HFFc6 (cell line): Measurements from ENCODE around the gene CAST. TPM values are rescaled to one million over a fixed set of nuclear protein-coding genes. Genes with fewer than 3 reads are reported as not detected.
A peak's percentile ranks its signal among the peaks of the same experiment; 100 is the strongest.

Experiments
- DNase-seq: peaks from one replicate; pipeline ENCODE4 v3.0.0-alpha.2; 2018
- H3K27ac Mint-ChIP-seq: 2 replicates; pipeline ENCODE4 v1.8.0; 2020; ENCODE audit warnings: mild to moderate bottlenecking, mixed read lengths
- H3K27me3 Mint-ChIP-seq: 2 replicates; pipeline ENCODE4 v1.8.0; 2021; ENCODE audit warnings: mild to moderate bottlenecking, moderate library complexity, mixed read lengths; ENCODE audit not compliant: insufficient read depth
- H3K36me3 Mint-ChIP-seq: 2 replicates; pipeline ENCODE4 v1.8.0; 2021; ENCODE audit warnings: low read depth, mixed read lengths
- H3K4me1 Mint-ChIP-seq: 2 replicates; pipeline ENCODE4 v1.8.0; 2020; ENCODE audit warnings: low read depth, mixed read lengths
- H3K4me3 Mint-ChIP-seq: 2 replicates; pipeline ENCODE4 v1.8.0; 2020; ENCODE audit warnings: mild to moderate bottlenecking, moderate library complexity, mixed read lengths
- H3K9me3 Mint-ChIP-seq: 2 replicates; pipeline ENCODE4 v1.8.0; 2020; ENCODE audit warnings: mild to moderate bottlenecking, mixed read lengths
- total RNA-seq, 6 experiments: library from RNA; stranded (reverse); fragmentation: NEBNext Ultra II Directional; extraction: Animal tissue kit (Norgen Biotek cat#: 25700); gene quantifications; 2 replicates in 1 of 6; 3 replicates in 5 of 6; pipeline ENCODE4 v1.2.3, GENCODE V29; 2021
- TF ChIP-seq, protein P1 (sequence below): fragments of 200-600 bp; sonication (generic); IDR thresholded peaks from 2 replicates; pipeline ENCODE4 v1.5.0; 2021; ENCODE audit warnings: antibody characterized with exemption, mild to moderate bottlenecking

CAST gene
- total RNA-seq, 6 experiments from 2014 or later: 274 to 342 (median 322) TPM

DNA sequence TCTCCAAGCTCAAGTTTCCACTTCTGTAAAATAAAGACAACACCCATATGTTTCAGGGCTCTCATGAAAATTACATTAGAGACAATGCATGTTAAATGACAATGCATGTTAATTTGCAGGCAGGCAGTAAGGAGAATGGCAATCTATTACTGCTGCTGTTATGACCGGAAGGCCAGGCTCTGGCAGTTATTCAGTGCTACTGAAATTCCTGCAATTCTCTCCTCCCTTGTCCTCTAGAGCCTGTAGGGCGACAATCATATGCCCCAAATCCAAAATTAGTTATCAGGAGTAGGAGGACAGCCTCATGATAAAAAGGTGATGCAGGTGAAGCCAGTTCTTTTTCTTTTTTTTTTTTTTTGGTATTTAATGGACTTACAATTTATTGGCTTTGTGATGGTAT lies 42.2 kb upstream of the CAST start:
- H3K4me1 Mint-ChIP-seq: peaks cover 7% of the 10 kb centered on the region
- peaks cover 9% of the 10 kb centered on the region for H3K36me3 Mint-ChIP-seq
- DNase-seq: no peak
- TF ChIP-seq, protein P1, sequence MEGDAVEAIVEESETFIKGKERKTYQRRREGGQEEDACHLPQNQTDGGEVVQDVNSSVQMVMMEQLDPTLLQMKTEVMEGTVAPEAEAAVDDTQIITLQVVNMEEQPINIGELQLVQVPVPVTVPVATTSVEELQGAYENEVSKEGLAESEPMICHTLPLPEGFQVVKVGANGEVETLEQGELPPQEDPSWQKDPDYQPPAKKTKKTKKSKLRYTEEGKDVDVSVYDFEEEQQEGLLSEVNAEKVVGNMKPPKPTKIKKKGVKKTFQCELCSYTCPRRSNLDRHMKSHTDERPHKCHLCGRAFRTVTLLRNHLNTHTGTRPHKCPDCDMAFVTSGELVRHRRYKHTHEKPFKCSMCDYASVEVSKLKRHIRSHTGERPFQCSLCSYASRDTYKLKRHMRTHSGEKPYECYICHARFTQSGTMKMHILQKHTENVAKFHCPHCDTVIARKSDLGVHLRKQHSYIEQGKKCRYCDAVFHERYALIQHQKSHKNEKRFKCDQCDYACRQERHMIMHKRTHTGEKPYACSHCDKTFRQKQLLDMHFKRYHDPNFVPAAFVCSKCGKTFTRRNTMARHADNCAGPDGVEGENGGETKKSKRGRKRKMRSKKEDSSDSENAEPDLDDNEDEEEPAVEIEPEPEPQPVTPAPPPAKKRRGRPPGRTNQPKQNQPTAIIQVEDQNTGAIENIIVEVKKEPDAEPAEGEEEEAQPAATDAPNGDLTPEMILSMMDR: no peak
- H3K27ac Mint-ChIP-seq: no peak overlapping the region
- H3K9me3 Mint-ChIP-seq: peaks cover 10% of the 10 kb centered on the region; the same call in 1 of the 2 replicates
- H3K27me3 Mint-ChIP-seq: no peaks in the 10 kb centered on the region; the same call in none of the 2 replicates
- no peak overlapping the region for H3K4me3 Mint-ChIP-seq

GRCh38 chr5:96624596-96624995 lies 37.6 kb upstream of the CAST start:
- Mint-ChIP-seq H3K27ac (no peak overlapping the region), H3K27me3 (no peaks in the 10 kb centered on the region; the same call in none of the 2 replicates), H3K9me3 (peaks cover 2% of the 10 kb centered on the region; the same call in 1 of the 2 replicates), H3K4me1 (peaks cover 46% of the 10 kb centered on the region), H3K4me3 (no peak overlapping the region), H3K36me3 (peaks cover 3% of the 10 kb centered on the region)
- TF ChIP-seq, protein P1: no peak
- no peak for DNase-seq

DNA sequence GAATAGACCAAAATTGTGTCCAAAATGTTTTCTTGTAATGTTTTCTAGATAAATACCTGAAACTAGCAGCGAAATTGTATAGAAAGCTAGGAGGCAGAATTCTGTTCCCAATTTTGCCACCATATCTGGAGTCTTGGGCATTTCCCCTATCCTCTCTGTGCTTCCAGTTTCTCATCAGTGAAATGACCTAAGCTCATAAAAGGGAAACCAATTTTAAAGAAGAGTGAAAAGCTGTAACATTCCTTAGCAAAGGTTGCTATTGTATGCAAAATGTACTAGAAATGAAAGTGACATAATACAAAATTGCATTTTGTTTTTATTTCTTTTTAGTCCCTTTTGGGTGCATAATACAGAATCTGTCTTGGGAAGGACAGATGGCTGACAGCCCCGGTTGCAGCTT lies 36.8 kb upstream of the CAST start:
- Mint-ChIP-seq H3K4me3 (no peak overlapping the region), H3K9me3 (no peaks in the 10 kb centered on the region), H3K27ac (no peak overlapping the region), H3K4me1 (peaks cover 54% of the 10 kb centered on the region), H3K36me3 (no peaks in the 10 kb centered on the region), H3K27me3 (no peaks in the 10 kb centered on the region; the same call in 1 of the 2 replicates)
- no peak for DNase-seq
- TF ChIP-seq, protein P1: no peak

DNA sequence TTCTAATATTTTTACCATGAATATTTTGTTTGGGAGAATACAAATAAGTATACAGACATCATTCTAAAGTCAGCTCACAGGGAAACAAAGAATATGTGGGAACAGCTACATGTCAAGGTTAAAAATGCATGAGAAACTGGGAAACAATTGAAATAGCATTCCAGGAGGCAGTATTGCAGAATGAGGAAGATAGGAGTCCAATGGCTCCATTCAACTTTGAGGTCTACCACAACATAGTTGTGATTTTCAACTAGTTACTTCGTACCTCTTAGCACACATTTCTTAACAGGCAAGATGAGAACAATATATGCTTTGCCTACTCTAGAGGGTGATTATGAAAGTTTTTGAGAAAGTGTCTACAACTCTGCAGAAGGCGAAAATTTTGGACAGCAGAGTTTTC lies 35.2 kb upstream of the CAST start:
- Mint-ChIP-seq H3K9me3 (no peaks in the 10 kb centered on the region), H3K4me1 (peaks cover 63% of the 10 kb centered on the region), H3K27ac (peak overlapping the region; percentile 75)

GRCh38 chr5:96627792-96628398 lies 34.3 kb upstream of the CAST start:
- peak overlapping the region; percentile 67 for H3K27ac Mint-ChIP-seq
- H3K9me3 Mint-ChIP-seq: no peaks in the 10 kb centered on the region
- H3K27me3 Mint-ChIP-seq: no peaks in the 10 kb centered on the region; the same call in 1 of the 2 replicates
- DNase-seq: no peak
- no peaks in the 10 kb centered on the region for H3K36me3 Mint-ChIP-seq
- peaks cover 63% of the 10 kb centered on the region for H3K4me1 Mint-ChIP-seq
- H3K4me3 Mint-ChIP-seq: peak overlapping the region; percentile 53; the same call in 1 of the 2 replicates
- TF ChIP-seq, protein P1: no peak

More for the DNA sequence above, 35.2 kb upstream of the CAST start:
- Mint-ChIP-seq H3K27me3 (no peaks in the 10 kb centered on the region; the same call in 1 of the 2 replicates), H3K4me3 (peak overlapping the region; percentile 2; the same call in 1 of the 2 replicates), H3K36me3 (no peaks in the 10 kb centered on the region)
- DNase-seq: peak; percentile 86
- TF ChIP-seq, protein P1: no peak; the same call in 1 of the 2 replicates
